Aorta (tissue), 5 donors: Measurements from ENCODE around the gene SEPTIN5. TPM values are rescaled to one million over a fixed set of nuclear protein-coding genes. Genes with fewer than 3 reads are reported as not detected.

Experiments
- ATAC-seq: fragments of 200-7000 bp; cut with Tn5 transposase; one replicate; pipeline ENCODE4 v1.9.1; 2022; ENCODE audit warnings: moderate library complexity; ENCODE audit not compliant: low FRiP score
- DNase-seq, 2 donors: peaks; one replicate each; pipeline ENCODE4 v3.0.0-alpha.2; 2020
- H3K27ac ChIP-seq, 2 donors: one replicate each; pipeline ENCODE4 v1.5.1; 2013; ENCODE audit warnings: low read length in 2 of 2, mild to moderate bottlenecking in 2 of 2, moderate library complexity in 2 of 2, control low read depth in 1 of 2, inconsistent platforms in 1 of 2, low read depth in 1 of 2
- H3K27me3 ChIP-seq, 2 donors: one replicate each; pipeline ENCODE4 v1.6.1; 2013; ENCODE audit warnings: control low read depth in 1 of 2, low read length in 1 of 2, mild to moderate bottlenecking in 1 of 2, moderate library complexity in 1 of 2; ENCODE audit not compliant: insufficient read depth in 2 of 2, control insufficient read depth in 1 of 2
- H3K36me3 ChIP-seq, 2 donors: one replicate each; pipeline ENCODE4 v1.6.1; 2013; ENCODE audit warnings: control low read depth in 1 of 2, low read length in 1 of 2, mild to moderate bottlenecking in 1 of 2; ENCODE audit not compliant: insufficient read depth in 2 of 2, control insufficient read depth in 1 of 2
- H3K4me1 ChIP-seq, 2 donors: one replicate each; pipeline ENCODE4 v1.6.1; 2013; ENCODE audit warnings: low read length in 2 of 2, control low read depth in 1 of 2, mild to moderate bottlenecking in 1 of 2, moderate library complexity in 1 of 2; ENCODE audit not compliant: insufficient read depth in 2 of 2, control insufficient read depth in 1 of 2
- H3K4me3 ChIP-seq, 2 donors: one replicate each; pipeline ENCODE4 v1.5.1; 2013; ENCODE audit warnings: low read length in 2 of 2, control low read depth in 1 of 2, mild to moderate bottlenecking in 1 of 2
- H3K9me3 ChIP-seq: one replicate; pipeline ENCODE4 v1.6.1; 2013; ENCODE audit warnings: mild to moderate bottlenecking, low read length; ENCODE audit not compliant: control insufficient read depth
- WGBS, 2 donors: extraction: QIAGEN DNeasy Blood & Tissue Kit; methylation state at CpG; one replicate each; pipeline ENCODE4 v1.1.7; 2013; 5-methylcytosine and 5-hydroxymethylcytosine counted together
- intact Hi-C, 2 donors: fragments of 100-400 bp; cut with DNase I; formaldehyde crosslinking; loops; one replicate each; pipeline versions ENCODE4 v1.14.2 to v1.15.0; 2022
- polyA plus RNA-seq, 2 donors: library from polyadenylated mRNA; stranded (reverse); fragments of 200-250 nt; gene quantifications; one replicate each; pipeline ENCODE4 v1.2.3, GENCODE V29; 2013
- total RNA-seq, 2 donors: library from RNA; stranded (reverse); fragmentation: NEBNext Ultra II Directional; extraction: Animal tissue kit (Norgen Biotek cat#: 25700); gene quantifications; one replicate each; pipeline ENCODE4 v1.2.1, GENCODE V29; 2021
- donor health status: healthy with polysubstance abuse.
- donor health status: Bipolar disorder and iron deficiency.
- donor health status: DM: no; HTN: no; CAD: no.
- donor health status: DM: no; HTN: no; CAD: no.
- donor health status: DM: yes; HTN: yes; CAD: no.

The SEPTIN5 gene
- total and polyA plus RNA-seq, 4 donors, result 26.9 to 63.3 (median 37.0) TPM

DNA sequence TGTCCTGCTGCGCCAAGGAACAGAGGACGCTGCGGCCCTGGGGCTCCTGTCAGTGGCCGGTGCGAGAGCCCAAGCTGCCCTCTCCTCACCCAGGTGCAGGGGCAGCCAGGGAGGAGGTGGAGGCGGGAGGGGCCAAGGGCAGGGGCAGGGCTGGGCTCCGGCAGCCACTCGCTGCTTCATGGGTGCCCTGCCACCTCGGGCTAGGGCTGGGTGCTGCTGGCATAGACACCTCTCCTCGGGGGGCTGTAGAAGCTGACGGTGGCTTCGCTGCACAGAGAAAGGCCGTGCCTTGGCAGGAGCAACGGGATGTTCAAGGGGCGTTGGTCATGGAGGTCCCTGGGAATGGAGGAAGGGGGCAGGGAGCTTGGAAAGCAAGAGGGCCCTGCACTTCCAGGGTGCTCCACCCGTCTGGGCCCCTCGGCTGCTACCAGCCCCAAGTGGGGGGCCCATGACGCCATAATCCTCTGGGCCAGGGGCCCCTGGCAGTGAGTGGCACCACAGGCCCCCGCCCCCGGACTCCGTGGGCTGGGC lies 44.7 kb downstream of the SEPTIN5 start:
- Histone ChIP-seq H3K27me3 (no peaks in the 10 kb centered on the region), H3K27ac (no peak overlapping the region), H3K4me1 (no peaks in the 10 kb centered on the region), H3K36me3 (no peaks in the 10 kb centered on the region), H3K9me3 (no peaks in the 10 kb centered on the region), H3K4me3 (no peak overlapping the region)
- DNase-seq (no peak), ATAC-seq (no peak)
- intact Hi-C loops, result no loop called here
- WGBS, 2 donors, result 33 to 50% methylated on average over 20 to 21 of the region's 21 CpGs

DNA sequence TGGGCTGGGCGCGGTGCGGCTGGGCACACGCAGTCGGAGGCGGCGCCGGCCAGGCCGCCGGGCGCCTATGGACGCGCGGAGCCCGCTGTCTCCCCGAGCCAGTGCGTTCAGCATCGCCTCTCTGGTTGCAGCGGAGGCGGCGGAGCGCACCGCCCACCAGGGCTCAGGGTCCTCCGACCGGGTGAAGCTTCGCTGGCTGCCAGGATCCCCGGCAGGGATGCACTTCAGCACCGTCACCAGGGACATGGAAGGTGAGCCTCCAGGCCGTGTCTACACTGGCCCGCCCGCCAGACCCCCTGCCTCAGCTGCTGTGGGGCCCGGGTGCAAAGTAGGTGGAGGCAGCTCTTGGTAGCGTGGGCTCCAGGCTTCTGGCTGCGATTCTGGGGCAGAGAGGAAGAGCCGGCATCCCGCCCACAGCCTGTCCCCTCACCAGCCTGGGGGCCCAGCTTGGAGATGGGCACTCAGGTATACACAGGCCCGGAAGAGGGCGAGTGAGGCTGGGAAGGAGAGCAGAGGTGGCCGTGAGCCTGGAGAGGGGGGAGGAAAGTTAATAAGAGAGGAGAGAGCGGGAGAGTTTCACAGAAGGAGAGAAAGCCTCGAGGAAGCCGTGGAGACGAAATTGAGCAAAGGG lies 45.2 kb downstream of the SEPTIN5 start:
- no peak overlapping the region for H3K4me3 ChIP-seq
- no peaks in the 10 kb centered on the region for H3K4me1 ChIP-seq
- H3K27ac ChIP-seq, result no peak overlapping the region
- no peak for DNase-seq
- intact Hi-C loops, result no loop called here
- WGBS, 2 donors, result 15 to 18% methylated on average over 40 to 43 of the region's 43 CpGs
- H3K9me3 ChIP-seq, result no peaks in the 10 kb centered on the region
- ATAC-seq, result no peak
- H3K36me3 ChIP-seq, result no peaks in the 10 kb centered on the region
- H3K27me3 ChIP-seq, result no peaks in the 10 kb centered on the region

DNA sequence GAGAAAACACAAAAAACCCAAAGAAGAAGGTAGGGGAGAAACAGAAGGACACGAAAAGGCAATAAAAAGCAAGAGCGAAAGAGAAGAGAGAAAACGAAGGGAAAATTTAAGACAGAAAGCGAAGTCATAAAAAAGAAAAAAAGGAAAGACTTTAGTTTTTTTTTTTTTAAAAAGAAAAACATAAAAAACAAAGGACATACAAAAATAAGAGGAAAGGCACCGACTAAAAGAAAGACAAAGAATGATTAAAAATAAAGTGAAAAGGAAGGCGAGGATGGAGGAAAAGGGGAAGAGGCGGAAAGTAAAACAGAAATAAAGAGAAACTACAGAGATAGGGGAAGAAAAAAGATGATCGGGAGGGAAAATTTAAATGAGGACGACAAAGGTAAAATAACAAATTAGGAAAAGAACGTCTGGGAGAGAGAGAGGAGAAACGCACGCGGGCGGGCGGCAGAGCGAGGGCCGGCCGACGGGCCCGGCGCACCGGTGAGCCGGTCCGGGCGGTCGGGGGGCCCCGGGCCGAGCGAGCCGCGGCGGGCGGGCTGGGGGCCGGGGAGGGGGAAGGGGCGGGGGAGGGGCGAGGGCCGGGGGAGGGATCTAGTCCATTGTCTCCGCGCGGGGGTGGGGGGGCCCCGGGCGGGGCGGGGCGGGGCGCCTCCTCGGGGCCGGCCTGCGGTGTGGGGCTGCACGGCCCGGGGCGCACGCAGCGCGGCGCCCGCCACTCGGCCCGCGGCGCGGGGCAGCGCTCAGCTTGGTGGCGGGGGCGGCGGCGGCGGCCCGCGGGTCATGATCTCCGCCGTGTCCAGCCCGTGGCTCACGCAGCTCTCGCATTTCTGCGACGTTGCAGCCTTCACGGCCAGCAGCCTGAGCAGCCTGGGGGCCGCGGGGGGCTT lies 46.0 kb downstream of the SEPTIN5 start, which contains the start of gene TBX1:
TSS of gene TBX1 (plus strand) at position 721 of the 893 bp plus-strand sequence. CDS start at position 787, 66 bp downstream.
- H3K9me3 ChIP-seq, result no peaks in the 10 kb centered on the region
- H3K27ac ChIP-seq, result no peak within 1 kb of the TSS
- no peak for DNase-seq
- H3K4me1 ChIP-seq, result no peaks in the 10 kb centered on the region
- ATAC-seq, result no peak
- peak within 1 kb of the TSS; percentile 6 to 27 for H3K4me3 ChIP-seq
- H3K27me3 ChIP-seq, result no peaks in the 10 kb centered on the region
- 7 to 47% methylated on average over 7 to 75 of the region's 79 CpGs for WGBS, 2 donors
- no peaks in the 10 kb centered on the region for H3K36me3 ChIP-seq
- intact Hi-C loops, result no loop called here

DNA sequence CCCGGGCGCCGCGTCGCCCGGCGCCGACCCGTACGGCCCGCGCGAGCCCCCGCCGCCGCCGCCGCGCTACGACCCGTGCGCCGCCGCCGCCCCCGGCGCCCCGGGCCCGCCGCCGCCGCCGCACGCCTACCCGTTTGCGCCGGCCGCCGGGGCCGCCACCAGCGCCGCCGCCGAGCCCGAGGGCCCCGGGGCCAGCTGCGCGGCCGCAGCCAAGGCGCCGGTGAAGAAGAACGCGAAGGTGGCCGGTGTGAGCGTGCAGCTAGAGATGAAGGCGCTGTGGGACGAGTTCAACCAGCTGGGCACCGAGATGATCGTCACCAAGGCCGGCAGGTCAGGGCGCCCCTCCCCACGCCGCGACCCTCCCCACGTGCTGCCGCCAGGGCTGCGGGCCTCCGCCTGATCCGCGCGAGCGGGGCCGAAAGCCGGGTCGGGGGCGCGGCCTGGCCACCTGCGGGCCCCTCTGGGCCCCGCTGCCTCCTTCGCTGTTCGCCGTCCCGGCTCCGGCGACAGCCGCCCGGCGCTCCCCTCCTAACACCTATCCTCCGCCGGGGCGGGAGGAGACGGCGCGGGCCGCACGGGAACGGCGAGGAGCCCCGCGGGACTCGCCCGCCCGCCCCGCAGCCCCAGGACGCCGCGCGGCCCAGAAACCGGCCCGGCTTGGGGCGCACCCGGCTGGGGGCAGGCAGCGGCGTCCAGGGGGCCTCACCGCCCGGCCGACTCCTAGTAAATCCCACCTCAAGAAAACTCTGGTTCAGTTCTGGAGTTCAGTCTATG lies 46.8 kb downstream of the SEPTIN5 start:
- WGBS, 2 donors, result 19 to 35% methylated on average over 49 to 117 of the region's 117 CpGs
- ATAC-seq (no peak), DNase-seq (no peak)
- Histone ChIP-seq H3K27ac (no peak overlapping the region), H3K4me3 (peak overlapping the region; percentile 6 to 27), H3K36me3 (no peaks in the 10 kb centered on the region), H3K9me3 (no peaks in the 10 kb centered on the region), H3K4me1 (no peaks in the 10 kb centered on the region), H3K27me3 (no peaks in the 10 kb centered on the region)
- intact Hi-C loops, result no loop called here

DNA sequence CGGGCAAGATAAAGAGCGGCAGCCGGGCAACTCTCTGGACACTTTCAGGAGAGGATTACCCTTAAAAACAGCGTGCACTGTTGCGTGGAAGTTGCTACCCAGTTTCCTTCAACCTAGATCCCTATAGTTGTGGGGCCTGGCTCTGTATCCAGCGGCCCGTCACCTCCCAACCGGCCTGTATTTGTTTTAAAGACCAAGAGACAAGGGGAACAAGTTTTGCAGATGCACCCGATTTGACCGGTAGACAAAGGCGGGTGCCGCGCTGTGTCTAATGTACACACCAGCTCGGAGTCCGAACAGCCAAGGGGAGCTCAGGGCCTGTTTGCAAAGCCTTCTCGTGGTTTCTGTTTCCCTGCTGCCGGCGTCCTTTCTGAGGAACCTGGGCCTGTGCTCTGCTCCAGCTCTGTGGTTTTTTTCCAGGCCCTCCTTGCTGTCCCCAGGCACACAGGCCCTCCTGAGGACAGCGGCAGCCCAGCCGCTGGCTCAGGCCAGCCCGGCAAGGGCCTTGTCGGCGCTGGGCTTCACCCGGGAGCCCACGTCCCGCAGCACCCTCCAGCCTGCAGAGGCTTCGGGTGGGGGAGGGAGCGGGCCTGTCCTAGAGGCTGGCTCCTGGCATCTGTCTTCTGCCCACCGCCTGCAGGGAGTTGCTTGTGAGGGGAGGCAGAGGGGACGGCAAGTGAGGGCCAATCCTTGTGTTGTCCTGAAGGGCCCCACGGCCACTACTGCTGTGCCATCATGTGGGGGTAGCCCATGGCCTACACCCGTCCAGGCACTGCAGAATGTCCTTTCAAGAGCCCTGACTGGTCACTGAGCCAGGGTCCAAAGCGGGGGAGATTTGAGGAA lies 47.6 kb downstream of the SEPTIN5 start:
- Histone ChIP-seq H3K4me3 (no peak overlapping the region), H3K27me3 (no peaks in the 10 kb centered on the region), H3K36me3 (no peaks in the 10 kb centered on the region), H3K9me3 (no peaks in the 10 kb centered on the region), H3K27ac (no peak overlapping the region), H3K4me1 (no peaks in the 10 kb centered on the region)
- ATAC-seq (no peak), DNase-seq (no peak)
- 90% methylated on average over 33 of the region's 33 CpGs for WGBS, 2 donors
- intact Hi-C loops, result no loop called here

DNA sequence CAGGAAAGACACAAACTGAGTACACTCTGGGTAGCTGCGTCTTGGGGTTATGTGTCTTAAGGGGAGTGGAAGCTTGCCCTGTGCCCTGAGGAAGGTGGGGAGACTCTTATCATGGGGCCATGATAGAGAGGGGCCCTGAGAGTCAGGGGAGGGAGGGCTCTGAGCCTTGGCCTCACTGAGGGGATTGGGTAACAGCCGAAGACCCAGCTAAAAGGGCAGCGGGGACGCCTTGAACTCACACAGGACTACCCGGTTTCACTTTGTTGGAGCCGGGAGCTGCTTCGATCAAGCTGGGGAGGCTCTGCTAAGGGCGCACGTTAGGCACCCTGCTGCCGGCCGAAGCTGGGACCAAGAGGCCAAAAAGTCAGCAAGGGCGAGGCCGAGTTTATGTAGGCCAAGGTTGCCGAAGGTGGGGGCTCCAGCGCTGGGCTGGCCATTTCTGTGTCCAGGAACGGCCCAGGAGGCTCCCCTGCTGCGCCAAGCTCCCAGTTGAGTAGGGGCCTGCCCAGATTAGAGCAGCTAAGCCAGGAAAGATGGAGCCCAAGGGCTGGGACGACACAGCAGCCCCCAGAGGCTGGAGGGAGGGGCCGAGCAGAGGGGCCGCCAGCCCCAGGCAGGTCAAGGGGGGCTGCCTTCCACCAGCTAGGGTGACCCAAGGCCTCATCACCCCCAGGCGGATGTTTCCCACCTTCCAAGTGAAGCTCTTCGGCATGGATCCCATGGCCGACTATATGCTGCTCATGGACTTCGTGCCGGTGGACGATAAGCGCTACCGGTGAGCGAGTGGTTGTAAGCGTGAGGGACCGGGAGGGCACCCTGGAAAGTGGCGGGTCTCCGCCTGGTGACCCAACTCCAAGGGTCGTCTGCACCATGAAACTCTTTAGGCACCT lies 48.5 kb downstream of the SEPTIN5 start:
- WGBS, 2 donors, result 93 to 95% methylated on average over 34 of the region's 34 CpGs
- no peaks in the 10 kb centered on the region for H3K36me3 ChIP-seq
- H3K4me1 ChIP-seq, result no peaks in the 10 kb centered on the region
- H3K4me3 ChIP-seq, result no peak overlapping the region
- intact Hi-C loops, result no loop called here
- H3K9me3 ChIP-seq, result no peaks in the 10 kb centered on the region
- H3K27me3 ChIP-seq, result no peaks in the 10 kb centered on the region
- ATAC-seq (no peak), DNase-seq (no peak)
- H3K27ac ChIP-seq, result no peak overlapping the region

DNA sequence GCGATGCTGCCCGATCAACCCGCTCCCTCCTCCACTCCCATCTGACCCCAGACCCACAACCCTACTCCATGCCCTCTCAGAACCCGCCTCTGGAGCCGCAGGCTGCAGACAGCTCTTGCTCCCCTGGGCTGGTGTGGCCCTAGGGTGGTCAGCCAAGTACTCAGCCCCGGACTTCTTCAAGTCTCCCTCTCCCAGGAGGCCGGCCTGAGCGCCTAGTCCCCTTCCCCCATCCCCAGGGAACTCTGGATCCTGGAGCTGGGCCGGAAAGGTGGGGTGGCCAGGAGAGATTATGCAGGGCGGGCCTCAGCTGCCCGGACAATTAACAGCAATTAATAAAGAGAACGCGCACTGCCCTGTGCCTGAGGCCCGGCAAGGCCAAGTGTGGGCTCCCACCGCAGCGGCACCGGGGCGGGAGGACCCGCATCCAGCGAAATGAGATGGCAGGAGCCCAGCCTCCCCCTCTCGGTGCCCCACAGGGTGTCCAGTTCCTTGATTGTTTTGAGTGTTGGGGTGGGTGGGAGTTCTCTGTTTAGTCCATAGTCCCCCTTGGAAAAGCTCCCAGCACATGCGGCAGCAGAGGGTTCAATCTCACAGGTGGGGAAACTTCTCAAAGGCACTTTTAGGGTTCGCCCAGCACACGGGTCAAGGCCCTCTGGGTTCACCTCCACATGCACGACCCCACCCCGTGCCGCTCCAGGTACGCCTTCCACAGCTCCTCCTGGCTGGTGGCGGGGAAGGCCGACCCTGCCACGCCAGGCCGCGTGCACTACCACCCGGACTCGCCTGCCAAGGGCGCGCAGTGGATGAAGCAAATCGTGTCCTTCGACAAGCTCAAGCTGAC lies 49.4 kb downstream of the SEPTIN5 start:
- intact Hi-C loops, result no loop called here
- Histone ChIP-seq H3K27ac (no peak overlapping the region), H3K36me3 (no peaks in the 10 kb centered on the region), H3K27me3 (no peaks in the 10 kb centered on the region), H3K4me1 (no peaks in the 10 kb centered on the region), H3K9me3 (no peaks in the 10 kb centered on the region), H3K4me3 (no peak overlapping the region)
- no peak for ATAC-seq
- WGBS, 2 donors, result 87% methylated on average over 39 of the region's 39 CpGs
- DNase-seq, result no peak
